SK-N-SH (cell line): Measurements from ENCODE around the gene SLC45A1. TPM values are rescaled to one million over a fixed set of nuclear protein-coding genes. Genes with fewer than 3 reads are reported as not detected.

Source experiments
- CTCF ChIA-PET: fragments of 300-600, 350-600 bp; formaldehyde crosslinking; extraction: SDS; loops from one replicate; lab custom pipeline; 2021; lab: Yijun Ruan, JAX
- POLR2A ChIA-PET: fragments of 350-600 bp; sonication (Branson Sonifier 250); formaldehyde crosslinking; extraction: SDS; loops from one replicate; lab custom pipeline; 2020; ENCODE audit warnings: antibody characterized with exemption, inconsistent platforms; lab: Yijun Ruan, JAX
- DNase-seq: peaks from one replicate; pipeline ENCODE4 v3.0.0; 2012
- H2AFZ ChIP-seq: fragments of 200-600 bp; sonication (generic); 2 replicates; pipeline ENCODE4 v1.8.1; 2016; ENCODE audit warnings: antibody characterized with exemption, mild to moderate bottlenecking, low read depth
- H3F3A ChIP-seq: fragments of 200-600 bp; sonication (generic); replicated peaks from 2 replicates; pipeline ENCODE3; 2016; ENCODE audit warnings: antibody characterized with exemption, mild to moderate bottlenecking; ENCODE audit not compliant: insufficient read depth
- H3K27ac ChIP-seq, 2 experiments: fragments of 200-500 bp in 1 of 2; fragments of 200-600 bp in 1 of 2; sonication (Bioruptor generic) in 1 of 2; sonication (generic), shearing (Covaris generic) in 1 of 2; 2 replicates each; pipeline versions ENCODE4 v1.5.1 to v1.6.1; 2014 to 2016; ENCODE audit warnings: low read depth in 2 of 2, inconsistent platforms in 1 of 2, low read length in 1 of 2, mild to moderate bottlenecking in 1 of 2, mixed read lengths in 1 of 2
- H3K27me3 ChIP-seq: fragments of 200-600 bp; sonication (generic), shearing (Covaris generic); 2 replicates; pipeline ENCODE4 v1.6.1; 2016; ENCODE audit warnings: mixed run types; ENCODE audit not compliant: insufficient read depth
- H3K36me3 ChIP-seq, 2 experiments: fragments of 200-500 bp in 1 of 2; fragments of 200-600 bp in 1 of 2; sonication (Bioruptor generic) in 1 of 2; sonication (generic) in 1 of 2; replicated peaks in 1 of 2; 2 replicates each; pipeline versions ENCODE3 to v1.5.1; 2014 to 2016; ENCODE audit warnings: low read length in 1 of 2, mild to moderate bottlenecking in 1 of 2; ENCODE audit not compliant: insufficient read depth in 2 of 2, control insufficient read depth in 1 of 2
- H3K4me1 ChIP-seq, 2 experiments: fragments of 200-500 bp in 1 of 2; fragments of 200-600 bp in 1 of 2; sonication (Bioruptor generic) in 1 of 2; sonication (generic), shearing (Covaris generic) in 1 of 2; 2 replicates each; pipeline versions ENCODE4 v1.5.1 to v1.6.1; 2014 to 2016; ENCODE audit warnings: low read depth in 1 of 2, low read length in 1 of 2, mixed run types in 1 of 2; ENCODE audit not compliant: insufficient read depth in 2 of 2, control insufficient read depth in 1 of 2
- H3K4me2 ChIP-seq: fragments of 200-600 bp; sonication (generic), shearing (Covaris generic); 2 replicates; pipeline ENCODE4 v1.6.1; 2017; ENCODE audit warnings: mixed run types
- H3K4me3 ChIP-seq, 2 experiments: fragments of 200-500 bp in 1 of 2; fragments of 200-600 bp in 1 of 2; sonication (Bioruptor generic) in 1 of 2; sonication (generic), shearing (Covaris generic) in 1 of 2; 2 replicates each; pipeline versions ENCODE4 v1.5.1 to v1.8.1; 2014 to 2016; ENCODE audit warnings: low read depth in 2 of 2, inconsistent platforms in 1 of 2, low read length in 1 of 2, mild to moderate bottlenecking in 1 of 2, mixed read lengths in 1 of 2, moderate library complexity in 1 of 2
- H3K79me2 ChIP-seq: fragments of 200-600 bp; sonication (generic); 2 replicates; pipeline ENCODE4 v1.8.1; 2017; ENCODE audit warnings: mild to moderate bottlenecking; ENCODE audit not compliant: insufficient read depth
- H3K9ac ChIP-seq: fragments of 200-600 bp; sonication (generic); 2 replicates; pipeline ENCODE4 v1.6.1; 2017; ENCODE audit warnings: mixed run types
- H3K9me2 ChIP-seq: fragments of 200-600 bp; sonication (generic); 2 replicates; pipeline ENCODE4 v1.6.1; 2017; ENCODE audit warnings: mixed run types
- H3K9me3 ChIP-seq: fragments of 200-600 bp; sonication (generic); 2 replicates; pipeline ENCODE4 v1.6.1; 2017; ENCODE audit warnings: mixed run types, mild to moderate bottlenecking, moderate library complexity
- H4K20me1 ChIP-seq: fragments of 200-600 bp; sonication (generic); 2 replicates; pipeline ENCODE4 v1.6.1; 2017; ENCODE audit warnings: mild to moderate bottlenecking, mixed run types; ENCODE audit not compliant: insufficient read depth
- CHD2 ChIP-seq: fragments of 150-350 bp; IDR thresholded peaks from 2 replicates; pipeline ENCODE4 v1.6.1; 2018; ENCODE audit warnings: low read length; ENCODE audit not compliant: partially characterized antibody
- ELF1 ChIP-seq: IDR thresholded peaks from 2 replicates; pipeline ENCODE4 v1.4.0; 2012
- EP300 ChIP-seq, 2 experiments: IDR thresholded peaks; 2 replicates each; pipeline versions ENCODE4 v1.4.0 to v1.6.1; 2012; ENCODE audit warnings: borderline replicate concordance in 1 of 2, low read depth in 1 of 2, low read length in 1 of 2
- FOSL2 ChIP-seq: IDR thresholded peaks from 2 replicates; pipeline ENCODE4 v1.4.0; 2012; ENCODE audit warnings: low read depth, mild to moderate bottlenecking, moderate library complexity, borderline replicate concordance
- FOXM1 ChIP-seq: IDR thresholded peaks from 2 replicates; pipeline ENCODE4 v1.4.0; 2012; ENCODE audit warnings: low read depth, mild to moderate bottlenecking
- JUND ChIP-seq: IDR thresholded peaks from 2 replicates; pipeline ENCODE4 v1.4.0; 2012
- NRF1 ChIP-seq: IDR thresholded peaks from 2 replicates; pipeline ENCODE4 v1.6.1; 2012; ENCODE audit warnings: low read depth, mild to moderate bottlenecking, low read length
- RCOR1 ChIP-seq: fragments of 150-350 bp; IDR thresholded peaks from 2 replicates; pipeline ENCODE4 v1.6.1; 2017; ENCODE audit warnings: antibody characterized with exemption, low read length
- RFX5 ChIP-seq: IDR thresholded peaks from 2 replicates; pipeline ENCODE4 v1.6.1; 2012; ENCODE audit warnings: mild to moderate bottlenecking, improper control_type of control experiment, low read length
- SIN3A ChIP-seq: IDR thresholded peaks from 2 replicates; pipeline ENCODE4 v1.6.1; 2012; ENCODE audit warnings: low read depth, mild to moderate bottlenecking, low read length, moderate library complexity, borderline replicate concordance
- SMC3 ChIP-seq: IDR thresholded peaks from 2 replicates; pipeline ENCODE4 v1.6.1; 2012; ENCODE audit warnings: low read depth, low read length, improper control_type of control experiment
- YY1 ChIP-seq: IDR thresholded peaks from 2 replicates; pipeline ENCODE4 v1.4.0; 2012; ENCODE audit warnings: low read depth, mild to moderate bottlenecking
- WGBS: methylation state at CpG from one replicate; pipeline ENCODE4 v1.1.6; 2017; ENCODE audit warnings: low lambda C conversion rate; 5-methylcytosine and 5-hydroxymethylcytosine counted together
- polyA plus RNA-seq, 3 experiments: library from polyadenylated mRNA; depleted of rRNA; stranded (reverse); fragments of >200 nt; gene quantifications; 2 replicates each; pipeline ENCODE4 v1.2.3, GENCODE V29; 2012
- TF ChIP-seq, protein P1 (sequence below): IDR thresholded peaks from 2 replicates; pipeline ENCODE4 v1.4.0; 2012; ENCODE audit warnings: low read depth
- TF ChIP-seq, protein P2 (sequence below): fragments of 200-600 bp; sonication (generic); IDR thresholded peaks from 2 replicates; pipeline ENCODE4 v1.6.1; 2017; ENCODE audit warnings: antibody characterized with exemption, mild to moderate bottlenecking, moderate library complexity
- TF ChIP-seq, protein P3 (sequence below): fragments of 150-350 bp; IDR thresholded peaks from 2 replicates; pipeline ENCODE4 v1.6.1; 2016; ENCODE audit warnings: mild to moderate bottlenecking, low read depth, low read length
- TF ChIP-seq, protein P4 (sequence below): IDR thresholded peaks from 2 replicates; pipeline ENCODE4 v1.6.1; 2012; ENCODE audit warnings: mild to moderate bottlenecking, low read depth, low read length, moderate library complexity
- TF ChIP-seq, protein P5 (sequence below): IDR thresholded peaks from 2 replicates; pipeline ENCODE4 v1.4.0; 2012; ENCODE audit warnings: low read depth, borderline replicate concordance

The SLC45A1 gene
- polyA plus RNA-seq, 1 of the 3 experiments (the other 2 are of a cell fraction) = 2.5 TPM

DNA sequence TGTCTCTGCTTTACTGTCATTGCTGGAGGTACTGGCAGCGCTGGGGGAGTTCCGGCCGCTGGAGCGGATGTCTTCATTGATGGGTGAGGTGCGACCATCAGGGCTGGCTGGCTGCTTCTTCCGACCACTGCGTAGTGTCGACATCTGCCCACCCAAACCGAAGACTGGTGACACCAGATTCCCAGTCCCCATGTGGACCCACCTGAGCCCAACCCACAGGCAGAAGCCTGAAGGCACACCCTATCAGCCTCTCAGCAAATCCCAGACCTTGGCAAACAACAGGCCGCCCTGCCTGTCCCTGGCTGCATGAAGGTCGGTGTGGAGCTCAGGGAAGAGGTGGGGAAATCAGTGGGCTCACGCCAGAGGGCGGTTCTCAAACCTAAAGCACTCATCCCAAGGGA lies 44.8 kb downstream of the SLC45A1 start:
- CTCF ChIA-PET = no interaction called here
- DNase-seq = no peak
- Histone ChIP-seq H3K27ac (no peak overlapping the region), H3K36me3 (peaks cover 8 to 69% of the 10 kb centered on the region in 2 experiments), H2AFZ (no peak overlapping the region), H3K9me3 (no peaks in the 10 kb centered on the region), H3K27me3 (no peaks in the 10 kb centered on the region), H4K20me1 (0 out of 2 replicates have a peak, but pooled peaks cover 4% of the 10 kb centered on the region), H3K4me1 (peaks cover 0 to 17% of the 10 kb centered on the region in 2 experiments; a peak in 1 of 4 replicates), H3K9ac (no peak overlapping the region), H3K4me3 (no peak overlapping the region), H3F3A (no peaks in the 10 kb centered on the region), H3K4me2 (no peak overlapping the region), H3K79me2 (peaks cover 16% of the 10 kb centered on the region; the same call in 1 of the 2 replicates), H3K9me2 (no peaks in the 10 kb centered on the region)
- TF ChIP-seq, protein P1, sequence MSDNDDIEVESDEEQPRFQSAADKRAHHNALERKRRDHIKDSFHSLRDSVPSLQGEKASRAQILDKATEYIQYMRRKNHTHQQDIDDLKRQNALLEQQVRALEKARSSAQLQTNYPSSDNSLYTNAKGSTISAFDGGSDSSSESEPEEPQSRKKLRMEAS = no peak
- TF ChIP-seq RCOR1 (no peak), JUND (no peak), FOXM1 (no peak)
- POLR2A ChIA-PET = no interaction called here
- 98% methylated on average over 5 of the region's 13 CpGs for WGBS

DNA sequence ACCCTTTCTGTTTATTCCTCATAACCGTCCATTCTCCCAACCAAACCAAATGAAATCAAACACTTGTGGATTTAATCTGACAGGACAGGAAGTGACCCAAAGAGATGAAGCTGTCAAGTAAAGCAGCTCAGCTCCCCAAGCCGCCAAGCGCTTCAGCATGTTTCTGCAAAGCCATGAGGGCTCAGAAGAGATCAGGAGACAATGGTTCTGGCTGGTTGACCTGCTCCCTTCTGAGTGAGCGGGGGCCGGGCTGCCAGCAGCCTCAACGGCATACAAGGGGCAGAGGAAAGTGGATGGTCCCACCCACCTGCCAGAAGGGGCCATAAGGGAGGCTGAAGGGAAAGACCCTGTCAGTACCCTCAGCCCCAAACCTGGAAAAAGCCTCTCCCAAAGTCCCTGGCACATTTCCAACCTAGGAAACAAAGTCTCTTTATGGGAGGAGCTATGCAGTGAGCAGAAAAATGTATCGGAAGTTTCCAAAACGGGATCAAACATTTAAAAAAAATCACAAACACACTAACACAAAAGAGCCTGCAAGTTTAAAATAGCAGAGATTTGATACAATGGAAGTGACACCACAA lies 45.4 kb downstream of the SLC45A1 start:
- no peak overlapping the region for H3K9ac ChIP-seq
- WGBS = 95% methylated on average over 8 of the region's 8 CpGs
- no peak overlapping the region for H3K4me2 ChIP-seq
- H4K20me1 ChIP-seq = 0 out of 2 replicates have a peak, but pooled peaks cover 7% of the 10 kb centered on the region
- H3K4me1 ChIP-seq = peaks cover 0 to 14% of the 10 kb centered on the region in 2 experiments; a peak in 1 of 4 replicates
- H2AFZ ChIP-seq = no peak overlapping the region
- H3K9me2 ChIP-seq = no peaks in the 10 kb centered on the region
- H3K9me3 ChIP-seq = no peaks in the 10 kb centered on the region
- DNase-seq = no peak
- peaks cover 8 to 63% of the 10 kb centered on the region in 2 experiments for H3K36me3 ChIP-seq
- CTCF ChIA-PET = interaction anchor here (1.7 kb wide), 1 partner anchor 14 kb away, joined by 9 read pairs; no protein-coding TSS in a partner anchor
- no peaks in the 10 kb centered on the region for H3K27me3 ChIP-seq
- no peak overlapping the region for H3K4me3 ChIP-seq
- H3F3A ChIP-seq = no peaks in the 10 kb centered on the region
- H3K27ac ChIP-seq = no peak overlapping the region; a peak in 1 of 4 replicates
- POLR2A ChIA-PET = no interaction called here
- peaks cover 21% of the 10 kb centered on the region; the same call in 1 of the 2 replicates for H3K79me2 ChIP-seq
- TF ChIP-seq YY1 (no peak), JUND (no peak), CHD2 (no peak), FOSL2 (no peak), RFX5 (no peak), ELF1 (no peak), SIN3A (no peak), EP300 (IDR thresholded peaks at IDR 0.05; ENCODE audit: borderline replicate concordance in 1 of 2, low read depth in 1 of 2, low read length in 1 of 2) (no peak), NRF1 (no peak), SMC3 (no peak), RCOR1 (no peak)
- TF ChIP-seq, protein P2, sequence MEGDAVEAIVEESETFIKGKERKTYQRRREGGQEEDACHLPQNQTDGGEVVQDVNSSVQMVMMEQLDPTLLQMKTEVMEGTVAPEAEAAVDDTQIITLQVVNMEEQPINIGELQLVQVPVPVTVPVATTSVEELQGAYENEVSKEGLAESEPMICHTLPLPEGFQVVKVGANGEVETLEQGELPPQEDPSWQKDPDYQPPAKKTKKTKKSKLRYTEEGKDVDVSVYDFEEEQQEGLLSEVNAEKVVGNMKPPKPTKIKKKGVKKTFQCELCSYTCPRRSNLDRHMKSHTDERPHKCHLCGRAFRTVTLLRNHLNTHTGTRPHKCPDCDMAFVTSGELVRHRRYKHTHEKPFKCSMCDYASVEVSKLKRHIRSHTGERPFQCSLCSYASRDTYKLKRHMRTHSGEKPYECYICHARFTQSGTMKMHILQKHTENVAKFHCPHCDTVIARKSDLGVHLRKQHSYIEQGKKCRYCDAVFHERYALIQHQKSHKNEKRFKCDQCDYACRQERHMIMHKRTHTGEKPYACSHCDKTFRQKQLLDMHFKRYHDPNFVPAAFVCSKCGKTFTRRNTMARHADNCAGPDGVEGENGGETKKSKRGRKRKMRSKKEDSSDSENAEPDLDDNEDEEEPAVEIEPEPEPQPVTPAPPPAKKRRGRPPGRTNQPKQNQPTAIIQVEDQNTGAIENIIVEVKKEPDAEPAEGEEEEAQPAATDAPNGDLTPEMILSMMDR = no peak
- TF ChIP-seq, protein P3, sequence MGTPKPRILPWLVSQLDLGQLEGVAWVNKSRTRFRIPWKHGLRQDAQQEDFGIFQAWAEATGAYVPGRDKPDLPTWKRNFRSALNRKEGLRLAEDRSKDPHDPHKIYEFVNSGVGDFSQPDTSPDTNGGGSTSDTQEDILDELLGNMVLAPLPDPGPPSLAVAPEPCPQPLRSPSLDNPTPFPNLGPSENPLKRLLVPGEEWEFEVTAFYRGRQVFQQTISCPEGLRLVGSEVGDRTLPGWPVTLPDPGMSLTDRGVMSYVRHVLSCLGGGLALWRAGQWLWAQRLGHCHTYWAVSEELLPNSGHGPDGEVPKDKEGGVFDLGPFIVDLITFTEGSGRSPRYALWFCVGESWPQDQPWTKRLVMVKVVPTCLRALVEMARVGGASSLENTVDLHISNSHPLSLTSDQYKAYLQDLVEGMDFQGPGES = no peak
- TF ChIP-seq, protein P4, sequence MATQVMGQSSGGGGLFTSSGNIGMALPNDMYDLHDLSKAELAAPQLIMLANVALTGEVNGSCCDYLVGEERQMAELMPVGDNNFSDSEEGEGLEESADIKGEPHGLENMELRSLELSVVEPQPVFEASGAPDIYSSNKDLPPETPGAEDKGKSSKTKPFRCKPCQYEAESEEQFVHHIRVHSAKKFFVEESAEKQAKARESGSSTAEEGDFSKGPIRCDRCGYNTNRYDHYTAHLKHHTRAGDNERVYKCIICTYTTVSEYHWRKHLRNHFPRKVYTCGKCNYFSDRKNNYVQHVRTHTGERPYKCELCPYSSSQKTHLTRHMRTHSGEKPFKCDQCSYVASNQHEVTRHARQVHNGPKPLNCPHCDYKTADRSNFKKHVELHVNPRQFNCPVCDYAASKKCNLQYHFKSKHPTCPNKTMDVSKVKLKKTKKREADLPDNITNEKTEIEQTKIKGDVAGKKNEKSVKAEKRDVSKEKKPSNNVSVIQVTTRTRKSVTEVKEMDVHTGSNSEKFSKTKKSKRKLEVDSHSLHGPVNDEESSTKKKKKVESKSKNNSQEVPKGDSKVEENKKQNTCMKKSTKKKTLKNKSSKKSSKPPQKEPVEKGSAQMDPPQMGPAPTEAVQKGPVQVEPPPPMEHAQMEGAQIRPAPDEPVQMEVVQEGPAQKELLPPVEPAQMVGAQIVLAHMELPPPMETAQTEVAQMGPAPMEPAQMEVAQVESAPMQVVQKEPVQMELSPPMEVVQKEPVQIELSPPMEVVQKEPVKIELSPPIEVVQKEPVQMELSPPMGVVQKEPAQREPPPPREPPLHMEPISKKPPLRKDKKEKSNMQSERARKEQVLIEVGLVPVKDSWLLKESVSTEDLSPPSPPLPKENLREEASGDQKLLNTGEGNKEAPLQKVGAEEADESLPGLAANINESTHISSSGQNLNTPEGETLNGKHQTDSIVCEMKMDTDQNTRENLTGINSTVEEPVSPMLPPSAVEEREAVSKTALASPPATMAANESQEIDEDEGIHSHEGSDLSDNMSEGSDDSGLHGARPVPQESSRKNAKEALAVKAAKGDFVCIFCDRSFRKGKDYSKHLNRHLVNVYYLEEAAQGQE = no peak
- TF ChIP-seq, protein P1 = no peak
- TF ChIP-seq, protein P5, sequence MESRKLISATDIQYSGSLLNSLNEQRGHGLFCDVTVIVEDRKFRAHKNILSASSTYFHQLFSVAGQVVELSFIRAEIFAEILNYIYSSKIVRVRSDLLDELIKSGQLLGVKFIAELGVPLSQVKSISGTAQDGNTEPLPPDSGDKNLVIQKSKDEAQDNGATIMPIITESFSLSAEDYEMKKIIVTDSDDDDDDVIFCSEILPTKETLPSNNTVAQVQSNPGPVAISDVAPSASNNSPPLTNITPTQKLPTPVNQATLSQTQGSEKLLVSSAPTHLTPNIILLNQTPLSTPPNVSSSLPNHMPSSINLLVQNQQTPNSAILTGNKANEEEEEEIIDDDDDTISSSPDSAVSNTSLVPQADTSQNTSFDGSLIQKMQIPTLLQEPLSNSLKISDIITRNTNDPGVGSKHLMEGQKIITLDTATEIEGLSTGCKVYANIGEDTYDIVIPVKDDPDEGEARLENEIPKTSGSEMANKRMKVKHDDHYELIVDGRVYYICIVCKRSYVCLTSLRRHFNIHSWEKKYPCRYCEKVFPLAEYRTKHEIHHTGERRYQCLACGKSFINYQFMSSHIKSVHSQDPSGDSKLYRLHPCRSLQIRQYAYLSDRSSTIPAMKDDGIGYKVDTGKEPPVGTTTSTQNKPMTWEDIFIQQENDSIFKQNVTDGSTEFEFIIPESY = no peak
